Measurements from ENCODE around the gene SKAP2. TPM values are rescaled to one million over a fixed set of nuclear protein-coding genes. Genes with fewer than 3 reads are reported as not detected.

The SKAP2 gene
- total and polyA plus RNA-seq, 7 donors = 3.2 to 19.4 (median 8.3) TPM

DNA sequence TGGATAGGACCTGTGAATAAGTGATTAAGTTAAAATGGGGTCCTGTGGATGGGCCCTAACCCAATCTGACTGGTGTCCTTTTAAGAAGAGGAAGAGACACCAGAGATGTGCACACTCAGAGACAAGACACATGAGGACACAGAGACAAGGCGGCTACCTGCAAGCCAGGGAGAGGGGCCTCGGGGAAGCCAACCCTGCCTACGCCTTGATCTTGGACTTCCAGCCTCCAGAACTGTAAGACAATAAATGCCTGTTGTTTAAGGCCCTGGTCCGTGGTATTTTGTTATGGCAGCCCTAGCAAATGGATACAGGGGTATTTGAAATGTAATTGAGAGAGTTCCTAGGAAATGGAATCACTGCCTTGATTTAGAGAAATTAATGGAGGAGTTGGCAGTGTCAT is 225.3 kb downstream of the SKAP2 start:
- intact Hi-C loops (cut with DNase I) = no loop called here
- Histone ChIP-seq H3K27me3 (ENCODE audit: insufficient read depth in 3 of 3, low read length in 2 of 3) (no peaks in the 10 kb centered on the region), H3K4me3 (no peak overlapping the region), H3K27ac (no peak overlapping the region), H3K36me3 (ENCODE audit: insufficient read depth in 1 of 2, low read depth in 1 of 2) (no peaks in the 10 kb centered on the region), H3K9me3 (no peaks in the 10 kb centered on the region), H3K4me1 (no peaks in the 10 kb centered on the region)
- no peak for DNase-seq
- ATAC-seq = no peak
- WGBS, 3 donors = 93 to 96% (median 95%) methylated on average over 4 of the region's 4 CpGs
- TF ChIP-seq, protein P1, sequence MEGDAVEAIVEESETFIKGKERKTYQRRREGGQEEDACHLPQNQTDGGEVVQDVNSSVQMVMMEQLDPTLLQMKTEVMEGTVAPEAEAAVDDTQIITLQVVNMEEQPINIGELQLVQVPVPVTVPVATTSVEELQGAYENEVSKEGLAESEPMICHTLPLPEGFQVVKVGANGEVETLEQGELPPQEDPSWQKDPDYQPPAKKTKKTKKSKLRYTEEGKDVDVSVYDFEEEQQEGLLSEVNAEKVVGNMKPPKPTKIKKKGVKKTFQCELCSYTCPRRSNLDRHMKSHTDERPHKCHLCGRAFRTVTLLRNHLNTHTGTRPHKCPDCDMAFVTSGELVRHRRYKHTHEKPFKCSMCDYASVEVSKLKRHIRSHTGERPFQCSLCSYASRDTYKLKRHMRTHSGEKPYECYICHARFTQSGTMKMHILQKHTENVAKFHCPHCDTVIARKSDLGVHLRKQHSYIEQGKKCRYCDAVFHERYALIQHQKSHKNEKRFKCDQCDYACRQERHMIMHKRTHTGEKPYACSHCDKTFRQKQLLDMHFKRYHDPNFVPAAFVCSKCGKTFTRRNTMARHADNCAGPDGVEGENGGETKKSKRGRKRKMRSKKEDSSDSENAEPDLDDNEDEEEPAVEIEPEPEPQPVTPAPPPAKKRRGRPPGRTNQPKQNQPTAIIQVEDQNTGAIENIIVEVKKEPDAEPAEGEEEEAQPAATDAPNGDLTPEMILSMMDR (IDR thresholded peaks at IDR 0.05) = no peak

DNA sequence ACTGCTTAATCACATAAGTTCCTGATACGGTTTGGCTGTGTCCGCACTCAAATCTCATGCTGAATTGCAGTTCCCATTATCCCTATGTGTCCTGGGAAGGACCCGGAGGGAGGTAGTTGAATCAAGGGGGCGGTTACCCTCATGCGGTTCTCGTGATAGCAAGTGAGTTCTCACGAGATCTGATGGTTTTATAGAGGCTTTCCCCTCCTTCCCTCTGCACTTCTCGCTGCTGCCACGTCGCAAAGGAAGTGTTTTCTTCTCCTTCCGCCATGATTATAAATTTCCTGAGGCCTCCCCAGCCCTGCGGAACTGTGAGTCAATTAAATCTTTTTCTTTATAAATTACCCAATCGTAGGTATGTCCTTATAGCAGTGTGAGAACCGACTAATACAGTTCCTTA is 226.2 kb downstream of the SKAP2 start:
- Histone ChIP-seq H3K4me3 (no peak overlapping the region), H3K27me3 (ENCODE audit: insufficient read depth in 3 of 3, low read length in 2 of 3) (no peaks in the 10 kb centered on the region), H3K36me3 (ENCODE audit: insufficient read depth in 1 of 2, low read depth in 1 of 2) (no peaks in the 10 kb centered on the region), H3K4me1 (no peaks in the 10 kb centered on the region), H3K9me3 (no peaks in the 10 kb centered on the region), H3K27ac (no peak overlapping the region)
- no peak for ATAC-seq
- TF ChIP-seq, protein P1 (IDR thresholded peaks at IDR 0.05) = no peak
- no peak for DNase-seq
- intact Hi-C loops (cut with DNase I) = no loop called here
- 82 to 84% (median 83%) methylated on average over 14 of the region's 14 CpGs for WGBS, 3 donors

DNA sequence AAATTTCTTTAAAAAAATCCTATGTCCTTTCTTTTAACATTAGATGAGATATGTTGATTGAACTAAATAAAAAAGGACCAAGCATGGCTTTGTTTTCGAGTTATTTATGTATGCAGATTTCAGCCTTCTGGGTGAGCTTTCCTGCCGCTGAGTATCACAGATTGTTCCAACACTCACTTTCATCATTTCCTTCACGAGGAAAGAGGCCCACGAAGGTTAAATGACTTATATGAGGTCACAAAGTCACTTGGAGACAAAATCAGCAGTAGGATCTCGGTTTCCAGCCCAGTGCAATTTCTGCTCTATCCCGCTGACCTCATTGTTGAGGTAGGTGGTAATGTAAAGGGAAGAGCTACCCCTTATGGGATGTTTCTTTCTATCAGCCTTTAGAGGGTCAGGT is 226.8 kb downstream of the SKAP2 start:
- Histone ChIP-seq H3K27ac (no peak overlapping the region), H3K9me3 (no peaks in the 10 kb centered on the region), H3K36me3 (ENCODE audit: insufficient read depth in 1 of 2, low read depth in 1 of 2) (no peaks in the 10 kb centered on the region), H3K4me1 (no peaks in the 10 kb centered on the region), H3K27me3 (ENCODE audit: insufficient read depth in 3 of 3, low read length in 2 of 3) (no peaks in the 10 kb centered on the region), H3K4me3 (no peak overlapping the region)
- DNase-seq = no peak
- TF ChIP-seq, protein P1 (IDR thresholded peaks at IDR 0.05) = no peak
- no peak for ATAC-seq
- intact Hi-C loops (cut with DNase I) = no loop called here
- WGBS, 3 donors = 74 to 75% (median 75%) methylated on average over 6 of the region's 6 CpGs

DNA sequence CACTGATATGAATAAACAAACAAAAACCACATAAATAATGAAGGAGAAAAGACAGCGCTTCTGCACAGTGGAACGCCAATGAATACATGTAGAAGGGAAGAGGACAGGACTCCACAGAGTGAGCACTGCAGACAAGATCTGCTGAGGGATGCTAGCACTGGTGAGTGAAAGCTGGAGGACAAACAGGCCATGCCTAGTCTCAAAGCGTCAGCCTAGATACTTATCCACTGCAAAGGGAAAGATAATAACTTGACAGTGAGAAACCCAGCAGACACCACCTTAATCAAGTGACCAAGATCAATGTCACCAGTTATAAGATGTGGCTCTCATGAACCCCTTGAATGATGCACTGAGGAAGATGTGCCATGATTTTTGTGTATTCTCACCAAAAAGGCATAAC is 227.6 kb downstream of the SKAP2 start:
- intact Hi-C loops (cut with DNase I) = no loop called here
- ATAC-seq (no peak), DNase-seq (no peak)
- Histone ChIP-seq H3K4me3 (no peak overlapping the region), H3K36me3 (ENCODE audit: insufficient read depth in 1 of 2, low read depth in 1 of 2) (no peaks in the 10 kb centered on the region), H3K9me3 (no peaks in the 10 kb centered on the region), H3K27ac (no peak overlapping the region), H3K27me3 (ENCODE audit: insufficient read depth in 3 of 3, low read length in 2 of 3) (no peaks in the 10 kb centered on the region), H3K4me1 (no peaks in the 10 kb centered on the region)
- 91 to 95% (median 92%) methylated on average over 3 of the region's 3 CpGs for WGBS, 3 donors
- TF ChIP-seq, protein P1 (IDR thresholded peaks at IDR 0.05) = no peak

DNA sequence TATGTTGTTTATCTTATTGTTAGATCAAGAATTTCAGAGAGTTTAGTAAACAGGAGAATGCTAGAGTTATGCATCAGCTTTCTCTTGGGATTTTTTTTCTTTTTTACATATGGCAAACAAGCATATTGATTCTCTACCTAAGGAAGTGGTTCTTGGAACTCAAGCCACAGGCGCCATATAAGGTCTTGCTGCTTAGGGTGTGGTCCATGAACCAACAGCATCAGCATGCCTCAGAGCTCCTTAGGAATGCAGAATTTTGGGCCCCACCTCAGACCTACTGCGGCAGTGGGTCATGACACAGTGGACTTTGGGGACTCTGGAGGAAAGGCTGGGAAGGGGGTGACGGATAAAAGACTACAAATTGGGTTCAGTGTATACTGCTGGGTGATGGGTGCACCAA is 230.8 kb downstream of the SKAP2 start:
- Histone ChIP-seq H3K9me3 (no peaks in the 10 kb centered on the region), H3K27me3 (ENCODE audit: insufficient read depth in 3 of 3, low read length in 2 of 3) (no peaks in the 10 kb centered on the region), H3K4me3 (no peak overlapping the region), H3K36me3 (ENCODE audit: insufficient read depth in 1 of 2, low read depth in 1 of 2) (no peaks in the 10 kb centered on the region), H3K27ac (no peak overlapping the region), H3K4me1 (no peaks in the 10 kb centered on the region)
- DNase-seq (no peak), ATAC-seq (no peak)
- TF ChIP-seq, protein P1 (IDR thresholded peaks at IDR 0.05) = no peak
- intact Hi-C loops (cut with DNase I) = no loop called here
- 86 to 94% (median 89%) methylated on average over 3 of the region's 3 CpGs for WGBS, 3 donors
